ENCODE measurements around the gene ACOT7. TPM values are rescaled to one million over a fixed set of nuclear protein-coding genes. Genes with fewer than 3 reads are reported as not detected.
"Not testable (repeated sequence)": the region's sequence is repeated elsewhere in the genome, so short reads cannot be mapped to it uniquely, and the experiment has no call there.

ACOT7 gene
- total RNA-seq, 2 donors from 2014 or later: 16.9 to 24.9 TPM

DNA sequence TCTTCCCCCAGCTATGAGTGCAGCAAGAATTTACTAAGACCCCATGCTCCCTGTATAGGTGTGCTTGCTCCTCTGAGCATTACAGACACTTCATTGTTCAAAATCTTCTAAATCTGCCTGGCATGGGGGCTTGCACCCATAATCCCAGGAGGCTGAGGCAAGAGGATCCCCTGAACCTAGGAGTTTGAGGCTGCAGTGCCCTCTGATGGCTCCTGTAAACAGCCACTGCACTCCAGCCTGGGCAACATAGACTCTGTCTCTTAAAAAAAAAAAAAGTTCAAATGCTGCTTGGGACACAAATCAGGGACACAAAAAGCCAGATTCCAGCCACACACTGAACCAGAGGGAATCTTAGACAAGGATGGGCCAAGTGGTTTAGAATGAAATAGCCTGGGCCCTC, 3.4 kb upstream of the ACOT7 start:
- DNase-seq (ENCODE audit: low spot score): no peak
- intact Hi-C loops (cut with DNase I): no loop called here
- no peak for TF ChIP-seq POLR2AphosphoS5 (IDR thresholded peaks at IDR 0.05)
- TF ChIP-seq POLR2A (IDR thresholded peaks at IDR 0.05): no peak
- no peak for TF ChIP-seq CTCF (IDR thresholded peaks at IDR 0.05)
- Histone ChIP-seq H3K36me3 (no peaks in the 10 kb centered on the region), H3K4me3 (no peak overlapping the region), H3K27me3 (replicated peaks; ENCODE audit: insufficient read depth) (no peaks in the 10 kb centered on the region), H3K9me3 (no peaks in the 10 kb centered on the region), H3K4me1 (replicated peaks) (peaks cover 4% of the 10 kb centered on the region), H3K27ac (no peak overlapping the region)

DNA sequence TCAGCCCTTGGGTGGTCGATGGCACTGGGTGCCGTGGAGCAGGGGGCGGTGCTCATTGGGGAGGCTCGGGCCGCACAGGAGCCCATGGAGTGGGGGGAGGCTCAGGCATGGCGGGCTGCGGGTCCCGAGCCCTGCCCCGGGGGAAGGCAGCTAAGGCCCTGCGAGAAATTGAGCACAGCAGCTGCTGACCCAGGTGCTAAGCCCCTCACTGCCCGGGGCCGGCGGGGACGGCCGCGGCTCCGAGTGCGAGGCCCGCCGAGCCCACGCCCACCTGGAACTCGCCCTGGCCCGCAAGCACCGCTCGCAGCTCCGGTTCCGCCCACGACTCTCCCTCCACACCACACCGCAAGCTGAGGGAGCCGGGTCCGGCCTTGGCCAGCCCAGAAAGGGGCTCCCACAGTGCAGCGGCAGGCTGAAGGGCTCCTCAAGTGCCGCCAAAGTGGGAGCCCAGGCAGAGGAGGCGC, 2.2 kb upstream of the ACOT7 start:
- 93% methylated on average over 24 of the region's 34 CpGs for WGBS
- DNase-seq (ENCODE audit: low spot score); H3K36me3 ChIP-seq; H3K4me1 ChIP-seq (replicated peaks); H3K27me3 ChIP-seq (replicated peaks; ENCODE audit: insufficient read depth); H3K9me3 ChIP-seq; H3K4me3 ChIP-seq; H3K27ac ChIP-seq; intact Hi-C loops (cut with DNase I): not testable (repeated sequence)

DNA sequence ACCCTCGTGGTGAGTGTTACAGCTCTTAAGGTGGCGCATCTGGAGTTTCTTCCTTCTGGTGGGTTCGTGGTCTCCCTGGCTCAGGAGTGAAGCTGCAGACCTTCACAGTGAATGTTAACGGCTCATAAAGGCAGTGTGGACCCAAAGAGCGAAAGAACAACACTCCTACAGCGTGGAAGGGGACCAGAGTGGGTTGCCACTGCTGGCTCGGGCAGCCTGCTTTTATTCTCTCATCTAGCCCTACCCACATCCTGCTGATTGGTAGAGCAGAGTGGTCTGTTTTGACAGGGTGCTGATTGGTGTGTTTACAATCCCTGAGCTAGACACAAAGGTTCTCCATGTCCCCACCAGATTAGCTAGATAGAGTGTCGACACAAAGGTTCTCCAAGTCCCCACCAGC, 1.6 kb upstream of the ACOT7 start:
- DNase-seq (ENCODE audit: low spot score); H3K4me3 ChIP-seq; H3K36me3 ChIP-seq; H3K4me1 ChIP-seq (replicated peaks); H3K9me3 ChIP-seq; H3K27me3 ChIP-seq (replicated peaks; ENCODE audit: insufficient read depth); H3K27ac ChIP-seq; intact Hi-C loops (cut with DNase I): not testable (repeated sequence)
- WGBS: 95% methylated on average over 8 of the region's 8 CpGs

GRCh38 chr1:6392809-6393399, 663 bp downstream of the ACOT7 start:
- WGBS: 2% methylated on average over 70 of the region's 83 CpGs
- Histone ChIP-seq H3K27me3 (replicated peaks; ENCODE audit: insufficient read depth) (no peaks in the 10 kb centered on the region), H3K27ac (peak overlapping the region; percentile 97 to 98), H3K9me3 (no peaks in the 10 kb centered on the region), H3K4me3 (peak overlapping the region; percentile 59 to 77), H3K36me3 (no peaks in the 10 kb centered on the region), H3K4me1 (replicated peaks) (peaks cover 4% of the 10 kb centered on the region)
- intact Hi-C loops (cut with DNase I): loop anchor here (5.0 kb wide), 2 partner anchors 46 to 146 kb away; no protein-coding TSS in a partner anchor
- no peak for DNase-seq (ENCODE audit: low spot score)
- TF ChIP-seq CTCF (IDR thresholded peaks at IDR 0.05) (no peak), POLR2A (IDR thresholded peaks at IDR 0.05) (no peak), POLR2AphosphoS5 (IDR thresholded peaks at IDR 0.05) (no peak)

GRCh38 chr1:6391951-6392808, 1.4 kb downstream of the ACOT7 start:
- Histone ChIP-seq H3K9me3 (no peaks in the 10 kb centered on the region), H3K4me3 (peak overlapping the region; percentile 59 to 77), H3K4me1 (replicated peaks) (peaks cover 4% of the 10 kb centered on the region), H3K27me3 (replicated peaks; ENCODE audit: insufficient read depth) (no peaks in the 10 kb centered on the region), H3K27ac (no peak overlapping the region), H3K36me3 (no peaks in the 10 kb centered on the region)
- 50% methylated on average over 16 of the region's 16 CpGs for WGBS
- no peak for DNase-seq (ENCODE audit: low spot score)
- no peak for TF ChIP-seq POLR2A (IDR thresholded peaks at IDR 0.05)
- no peak for TF ChIP-seq POLR2AphosphoS5 (IDR thresholded peaks at IDR 0.05)
- no peak for TF ChIP-seq CTCF (IDR thresholded peaks at IDR 0.05)
- intact Hi-C loops (cut with DNase I): loop anchor here (5.0 kb wide), 2 partner anchors 45 to 145 kb away; no protein-coding TSS in a partner anchor

Data from prostate gland (tissue), 2 donors.